H1 (cell line): ENCODE data around the gene SPOCK1. TPM values are rescaled to one million over a fixed set of nuclear protein-coding genes. Genes with fewer than 3 reads are reported as not detected.

Source experiments
- CTCF ChIA-PET: fragments of 300-600 bp; sonication (Branson Sonifier 250); formaldehyde crosslinking; loops from one replicate; lab custom pipeline; 2021; ENCODE audit not compliant: partially characterized antibody; lab: Charles Lee
- POLR2A ChIA-PET: fragments of 300-600 bp; sonication (Branson Sonifier 250); formaldehyde crosslinking; loops from one replicate; lab custom pipeline; 2021; ENCODE audit warnings: inconsistent platforms; ENCODE audit not compliant: partially characterized antibody; lab: Charles Lee
- DNase-seq, 2 experiments: peaks; one replicate each; pipeline versions ENCODE4 v3.0.0 to v3.0.0-alpha.2; 2010 to 2022; ENCODE audit warnings: low spot score in 2 of 2, low read depth in 1 of 2, mixed read lengths in 1 of 2
- FAIRE-seq: peaks from 2 replicates; lab custom pipeline; 2011; peaks lifted over from hg19 to GRCh38; lab: Jason Lieb, UNC
- H2AFZ ChIP-seq: 2 replicates; pipeline ENCODE4 v1.8.1; 2012; ENCODE audit warnings: low read length, inconsistent platforms
- H2AK5ac ChIP-seq: 2 replicates; pipeline ENCODE4 v1.6.1; 2013; ENCODE audit warnings: low read depth, low read length
- H2BK120ac ChIP-seq: replicated peaks from 2 replicates; pipeline ENCODE3; 2013; ENCODE audit warnings: low read depth, low read length, inconsistent platforms
- H2BK12ac ChIP-seq: 2 replicates; pipeline ENCODE4 v1.6.1; 2013; ENCODE audit warnings: low read depth, low read length
- H2BK15ac ChIP-seq: 2 replicates; pipeline ENCODE4 v1.6.1; 2013; ENCODE audit warnings: low read length
- H2BK20ac ChIP-seq: 2 replicates; pipeline ENCODE4 v1.6.1; 2013; ENCODE audit warnings: low read length
- H2BK5ac ChIP-seq: 2 replicates; pipeline ENCODE4 v1.6.1; 2013; ENCODE audit warnings: low read depth, low read length
- H3K14ac ChIP-seq: 2 replicates; pipeline ENCODE4 v1.6.1; 2013; ENCODE audit warnings: inconsistent platforms; ENCODE audit not compliant: insufficient read length
- H3K18ac ChIP-seq: 2 replicates; pipeline ENCODE4 v1.6.1; 2013; ENCODE audit warnings: low read length; ENCODE audit errors: extremely low read depth
- H3K23ac ChIP-seq: 2 replicates; pipeline ENCODE4 v1.6.1; 2013; ENCODE audit warnings: inconsistent platforms; ENCODE audit not compliant: insufficient read length
- H3K23me2 ChIP-seq: 2 replicates; pipeline ENCODE4 v1.6.1; 2013; ENCODE audit warnings: low read depth, low read length
- H3K27ac ChIP-seq: 2 replicates; pipeline ENCODE4 v1.6.1; 2011; ENCODE audit warnings: low read depth, low read length, inconsistent platforms
- H3K27me3 ChIP-seq, 4 experiments: replicated peaks in 1 of 4; 1 replicate in 1 of 4; 2 replicates in 3 of 4; pipeline versions ENCODE4 v1.6.1 to v1.8.1; 2011 to 2013; ENCODE audit warnings: low read length in 3 of 4, mild to moderate bottlenecking in 3 of 4, inconsistent platforms in 2 of 4, mixed read lengths in 2 of 4, moderate library complexity in 1 of 4; ENCODE audit not compliant: control insufficient read depth in 3 of 4, insufficient read depth in 3 of 4; ENCODE audit errors: extremely low read depth in 1 of 4
- H3K36me3 ChIP-seq, 4 experiments: 2 replicates each; pipeline versions ENCODE4 v1.6.1 to v1.8.1; 2011 to 2013; ENCODE audit warnings: mild to moderate bottlenecking in 4 of 4, low read length in 3 of 4, moderate library complexity in 2 of 4, control low read depth in 1 of 4, inconsistent platforms in 1 of 4; ENCODE audit not compliant: insufficient read depth in 4 of 4, control insufficient read depth in 2 of 4
- H3K4ac ChIP-seq: replicated peaks from 2 replicates; pipeline ENCODE3; 2013; ENCODE audit warnings: low read length, low read depth, mixed read lengths, inconsistent platforms; ENCODE audit not compliant: insufficient read length
- H3K4me1 ChIP-seq, 4 experiments: replicated peaks in 1 of 4; 1 replicate in 1 of 4; 2 replicates in 3 of 4; pipeline versions ENCODE4 v1.6.1 to v1.8.1; 2011 to 2013; ENCODE audit warnings: low read length in 3 of 4, inconsistent platforms in 2 of 4, mixed read lengths in 1 of 4; ENCODE audit not compliant: insufficient read depth in 4 of 4, control insufficient read depth in 3 of 4
- H3K4me2 ChIP-seq, 2 experiments: 2 replicates each; pipeline versions ENCODE4 v1.6.1 to v1.8.1; 2011 to 2013; ENCODE audit warnings: low read depth in 2 of 2, low read length in 2 of 2, control low read depth in 1 of 2, inconsistent platforms in 1 of 2, mild to moderate bottlenecking in 1 of 2; ENCODE audit not compliant: insufficient read depth in 1 of 2
- H3K4me3 ChIP-seq, 4 experiments: fragments of 200-600, 300-600 bp in 1 of 4; sonication (generic), shearing (Covaris generic), sonication (Bioruptor Twin) in 1 of 4; 2 replicates each; pipeline versions ENCODE4 v1.5.1 to v1.8.1; 2011 to 2016; ENCODE audit warnings: low read length in 4 of 4, low read depth in 3 of 4, control low read depth in 2 of 4, inconsistent platforms in 2 of 4, mild to moderate bottlenecking in 2 of 4, mixed read lengths in 1 of 4, moderate library complexity in 1 of 4; ENCODE audit not compliant: insufficient read depth in 2 of 4; ENCODE audit errors: extremely low read depth in 1 of 4
- H3K56ac ChIP-seq: replicated peaks from 2 replicates; pipeline ENCODE3; 2013; ENCODE audit warnings: low read depth, mild to moderate bottlenecking, mixed read lengths, low read length, inconsistent platforms; ENCODE audit not compliant: insufficient read length
- H3K79me1 ChIP-seq: 2 replicates; pipeline ENCODE4 v1.6.1; 2013; ENCODE audit warnings: low read depth, low read length, control low read depth
- H3K79me2 ChIP-seq, 2 experiments: 2 replicates each; pipeline versions ENCODE4 v1.6.1 to v1.8.1; 2012 to 2013; ENCODE audit warnings: low read length in 2 of 2, mild to moderate bottlenecking in 2 of 2, inconsistent platforms in 1 of 2; ENCODE audit not compliant: insufficient read depth in 2 of 2, control insufficient read depth in 1 of 2
- H3K9ac ChIP-seq, 4 experiments: replicated peaks in 1 of 4; 1 replicate in 1 of 4; 2 replicates in 3 of 4; pipeline versions ENCODE4 v1.6.1 to v1.8.1; 2011 to 2013; ENCODE audit warnings: low read depth in 3 of 4, low read length in 3 of 4, control low read depth in 2 of 4, mild to moderate bottlenecking in 2 of 4, moderate library complexity in 2 of 4, inconsistent platforms in 1 of 4; ENCODE audit errors: extremely low read depth in 1 of 4
- H3K9me3 ChIP-seq, 2 experiments: 2 replicates each; pipeline versions ENCODE4 v1.6.1 to v1.8.1; 2012 to 2013; ENCODE audit warnings: mild to moderate bottlenecking in 2 of 2, moderate library complexity in 2 of 2, control low read depth in 1 of 2, inconsistent platforms in 1 of 2, low read depth in 1 of 2, low read length in 1 of 2, mixed read lengths in 1 of 2; ENCODE audit not compliant: insufficient read depth in 2 of 2
- H4K20me1 ChIP-seq, 2 experiments: replicated peaks in 1 of 2; 2 replicates each; pipeline versions ENCODE3 to v1.8.1; 2011 to 2013; ENCODE audit warnings: inconsistent platforms in 2 of 2, low read length in 2 of 2, mild to moderate bottlenecking in 1 of 2; ENCODE audit not compliant: insufficient read depth in 2 of 2, control insufficient read depth in 1 of 2
- H4K5ac ChIP-seq: 2 replicates; pipeline ENCODE4 v1.6.1; 2013; ENCODE audit warnings: low read length, low read depth, mixed read lengths, inconsistent platforms; ENCODE audit not compliant: insufficient read length
- H4K8ac ChIP-seq: 2 replicates; pipeline ENCODE4 v1.8.0; 2013; ENCODE audit warnings: mild to moderate bottlenecking, moderate library complexity, low read length, inconsistent platforms; ENCODE audit not compliant: insufficient read depth; ENCODE audit errors: extremely low read depth
- H4K91ac ChIP-seq: replicated peaks from 2 replicates; pipeline ENCODE3; 2013; ENCODE audit warnings: low read length, mixed read lengths, inconsistent platforms; ENCODE audit not compliant: insufficient read length
- CBX8 ChIP-seq: fragments of 300-800, 300-1000 bp; sonication (generic); IDR thresholded peaks from 2 replicates; pipeline ENCODE4 v1.7.1; 2016; ENCODE audit warnings: low read depth, low read length, borderline replicate concordance
- CEBPB ChIP-seq: IDR thresholded peaks from 2 replicates; pipeline ENCODE4 v1.6.1; 2012; ENCODE audit warnings: low read depth, low read length
- CHD2 ChIP-seq: IDR thresholded peaks from 2 replicates; pipeline ENCODE4 v1.6.1; 2012; ENCODE audit warnings: low read length, improper control_type of control experiment
- POU5F1 ChIP-seq: IDR thresholded peaks from 2 replicates; pipeline ENCODE4 v1.6.1; 2011; ENCODE audit warnings: low read depth, mild to moderate bottlenecking, low read length, moderate library complexity
- RBBP5 ChIP-seq: IDR thresholded peaks from 2 replicates; pipeline ENCODE4 v1.7.1; 2012; ENCODE audit warnings: low read depth, mild to moderate bottlenecking, inconsistent platforms, low read length, moderate library complexity, borderline replicate concordance
- RNF2 ChIP-seq: fragments of 200-900, 300-1000 bp; sonication (generic); IDR thresholded peaks from 2 replicates; pipeline ENCODE4 v1.7.1; 2016; ENCODE audit warnings: borderline replicate concordance, low read depth, mild to moderate bottlenecking, antibody characterized with exemption, low read length; ENCODE audit not compliant: poor library complexity, severe bottlenecking; ENCODE audit errors: missing control alignments
- SUZ12 ChIP-seq: fragments of 200-600 bp; sonication (generic); IDR thresholded peaks from 2 replicates; pipeline ENCODE4 v1.6.1; 2012; ENCODE audit warnings: mild to moderate bottlenecking, inconsistent platforms, low read length, moderate library complexity, mixed read lengths
- WGBS, 2 experiments: shearing (Covaris generic) in 1 of 2; methylation state at CpG; one replicate each; pipeline versions ENCODE4 v1.1.6 to v1.1.7; 2013 to 2015; ENCODE audit warnings: low lambda C conversion rate in 2 of 2, mixed read lengths in 2 of 2, inconsistent platforms in 1 of 2, low coverage in 1 of 2, missing lambda C conversion rate in 1 of 2; ENCODE audit not compliant: insufficient replicate concordance in 2 of 2, insufficient coverage in 1 of 2, insufficient read length in 1 of 2; ENCODE audit errors: extremely low coverage in 1 of 2, missing lambda C conversion rate in 1 of 2; 5-methylcytosine and 5-hydroxymethylcytosine counted together
- polyA plus RNA-seq, 7 experiments: library from polyadenylated mRNA; depleted of rRNA in 3 of 7; stranded (reverse) in 5 of 7; unstranded in 2 of 7; fragments of >200 nt in 5 of 7; fragments of 200-250 nt in 2 of 7; gene quantifications; 1 replicate in 5 of 7; 2 replicates in 1 of 7; 4 replicates in 1 of 7; pipeline versions ENCODE4 v1.2.1 to v1.2.3, GENCODE V29; 2011 to 2013; ENCODE audit warnings: missing spikeins in 2 of 7, mixed read lengths in 2 of 7
- total RNA-seq: library from RNA; stranded (reverse); fragmentation: NEBNext Ultra II Directional; extraction: Animal tissue kit (Norgen Biotek cat#: 25700); gene quantifications from 2 replicates; pipeline ENCODE4 v1.2.1, GENCODE V29; 2021
- TF ChIP-seq, protein P1 (sequence below), 3 experiments: IDR thresholded peaks; 1 replicate in 2 of 3; 2 replicates in 1 of 3; pipeline versions ENCODE4 v1.5.1 to v1.6.1; 2011; ENCODE audit warnings: low read length in 3 of 3, mild to moderate bottlenecking in 3 of 3, inconsistent platforms in 2 of 3, low read depth in 1 of 3, moderate library complexity in 1 of 3; ENCODE audit not compliant: insufficient read depth in 1 of 3; ENCODE audit errors: control extremely low read depth in 1 of 3

The SPOCK1 gene
- total and polyA plus RNA-seq, 2 of the 8 experiments (the other 6 are each of a cell fraction or from before 2014, with no cell fraction given): 6.9 to 18.1 TPM

DNA sequence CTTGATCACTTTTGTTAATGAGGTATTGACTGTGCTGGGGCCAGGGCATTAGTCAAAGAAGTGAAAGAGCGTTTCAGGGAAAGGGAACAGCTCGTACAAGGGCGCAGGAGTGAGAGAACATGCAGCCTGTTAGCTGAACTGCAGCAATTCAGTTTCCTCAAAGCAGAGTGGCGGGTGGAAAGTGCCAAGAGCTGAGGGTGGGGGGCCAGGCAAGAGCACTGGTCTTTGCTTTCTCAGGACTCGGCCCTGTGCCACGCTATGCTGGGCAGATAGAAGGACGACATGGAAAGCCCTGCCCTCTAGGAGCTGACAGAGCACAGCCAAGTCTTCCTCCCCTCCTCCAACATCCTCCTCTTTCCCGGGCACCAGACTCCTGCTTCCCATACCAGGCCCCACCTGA, 304.8 kb downstream of the SPOCK1 start:
- TF ChIP-seq, protein P1, sequence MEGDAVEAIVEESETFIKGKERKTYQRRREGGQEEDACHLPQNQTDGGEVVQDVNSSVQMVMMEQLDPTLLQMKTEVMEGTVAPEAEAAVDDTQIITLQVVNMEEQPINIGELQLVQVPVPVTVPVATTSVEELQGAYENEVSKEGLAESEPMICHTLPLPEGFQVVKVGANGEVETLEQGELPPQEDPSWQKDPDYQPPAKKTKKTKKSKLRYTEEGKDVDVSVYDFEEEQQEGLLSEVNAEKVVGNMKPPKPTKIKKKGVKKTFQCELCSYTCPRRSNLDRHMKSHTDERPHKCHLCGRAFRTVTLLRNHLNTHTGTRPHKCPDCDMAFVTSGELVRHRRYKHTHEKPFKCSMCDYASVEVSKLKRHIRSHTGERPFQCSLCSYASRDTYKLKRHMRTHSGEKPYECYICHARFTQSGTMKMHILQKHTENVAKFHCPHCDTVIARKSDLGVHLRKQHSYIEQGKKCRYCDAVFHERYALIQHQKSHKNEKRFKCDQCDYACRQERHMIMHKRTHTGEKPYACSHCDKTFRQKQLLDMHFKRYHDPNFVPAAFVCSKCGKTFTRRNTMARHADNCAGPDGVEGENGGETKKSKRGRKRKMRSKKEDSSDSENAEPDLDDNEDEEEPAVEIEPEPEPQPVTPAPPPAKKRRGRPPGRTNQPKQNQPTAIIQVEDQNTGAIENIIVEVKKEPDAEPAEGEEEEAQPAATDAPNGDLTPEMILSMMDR (IDR thresholded peaks at IDR 0.05; ENCODE audit: control extremely low read depth in 1 of 3, insufficient read depth in 1 of 3, low read depth in 1 of 3, low read length in 3 of 3): no peak
- TF ChIP-seq POU5F1: no peak
- no peak for TF ChIP-seq RNF2
- TF ChIP-seq CHD2: no peak
- no peak for TF ChIP-seq RBBP5
- TF ChIP-seq CBX8: no peak
- TF ChIP-seq CEBPB: no peak
- no peak for TF ChIP-seq SUZ12
- TF ChIP-seq, all 59 proteins: peak for 0
- no peak overlapping the region for H2BK12ac ChIP-seq
- H3K23ac ChIP-seq: no peak overlapping the region
- no peaks in the 10 kb centered on the region for H4K20me1 ChIP-seq
- no peaks in the 10 kb centered on the region for H3K23me2 ChIP-seq
- CTCF ChIA-PET: interaction anchor here (1.0 kb wide), 1 partner anchor 14 kb away, joined by 4 read pairs; no protein-coding TSS in a partner anchor
- no peaks in the 10 kb centered on the region for H3K9me3 ChIP-seq
- H2AK5ac ChIP-seq: no peak overlapping the region
- H2BK5ac ChIP-seq: no peak overlapping the region
- H3K18ac ChIP-seq: no peak overlapping the region
- WGBS, 2 experiments: 81% methylated on average over 8 of the region's 8 CpGs; no CpG with 5 or more reads in 1 of the 2 experiments
- DNase-seq: no peak
- H3K4ac ChIP-seq: no peak overlapping the region
- FAIRE-seq: no peak
- H3K56ac ChIP-seq: no peak overlapping the region
- no peaks in the 10 kb centered on the region for H3K79me2 ChIP-seq
- no peak overlapping the region for H4K91ac ChIP-seq
- no peak overlapping the region for H2AFZ ChIP-seq
- no peak overlapping the region for H2BK120ac ChIP-seq
- no peaks in the 10 kb centered on the region for H3K4me1 ChIP-seq
- no peaks in the 10 kb centered on the region for H3K36me3 ChIP-seq
- no peak overlapping the region for H3K4me2 ChIP-seq
- H3K14ac ChIP-seq: no peak overlapping the region
- H4K8ac ChIP-seq: no peak overlapping the region
- no peak overlapping the region for H2BK20ac ChIP-seq
- H3K9ac ChIP-seq: no peak overlapping the region
- H3K4me3 ChIP-seq: no peak overlapping the region
- POLR2A ChIA-PET: no interaction called here
- H3K27me3 ChIP-seq: no peaks in the 10 kb centered on the region
- no peak overlapping the region for H3K27ac ChIP-seq
- H2BK15ac ChIP-seq: no peak overlapping the region
- no peak overlapping the region for H4K5ac ChIP-seq
- H3K79me1 ChIP-seq: no peaks in the 10 kb centered on the region
